ENCODE measurements around the gene MYO16. TPM values are rescaled to one million over a fixed set of nuclear protein-coding genes. Genes with fewer than 3 reads are reported as not detected.
"Not testable (repeated sequence)": the region's sequence is repeated elsewhere in the genome, so short reads cannot be mapped to it uniquely, and the experiment has no call there.

MYO16 gene
- polyA plus RNA-seq, 1 donor from 2014 or later, result 2.5 TPM

- Histone ChIP-seq H3K27me3 (ENCODE audit: insufficient read depth, low read depth, low read length) (no peaks in the 10 kb centered on the region), H3K9ac (ENCODE audit: low read length) (no peak overlapping the region), H3K4me3 (ENCODE audit: low read length) (no peak overlapping the region), H3F3A (ENCODE audit: insufficient read depth, low read length, poor library complexity, severe bottlenecking) (no peaks in the 10 kb centered on the region), H2AFZ (ENCODE audit: low read depth, low read length) (no peak overlapping the region), H3K79me2 (replicated peaks; ENCODE audit: insufficient read depth, low read length) (no peaks in the 10 kb centered on the region), H4K20me1 (ENCODE audit: insufficient read depth) (no peaks in the 10 kb centered on the region), H3K36me3 (ENCODE audit: insufficient read depth, low read length) (no peaks in the 10 kb centered on the region), H3K9me2 (ENCODE audit: insufficient read depth, low read length) (no peaks in the 10 kb centered on the region), H3K27ac (ENCODE audit: low read length) (no peak overlapping the region), H3K9me3 (ENCODE audit: low read length) (no peaks in the 10 kb centered on the region), H3K4me2 (ENCODE audit: low read length) (no peak overlapping the region)
- TF ChIP-seq MXI1 (conservative IDR thresholded peaks at IDR 0.05; ENCODE audit: poor library complexity, severe bottlenecking) (no peak), CTCF (IDR thresholded peaks at IDR 0.05; ENCODE audit: poor library complexity, severe bottlenecking) (no peak), TAF1 (IDR thresholded peaks at IDR 0.05; ENCODE audit: low read depth) (no peak), EZH2 (IDR thresholded peaks at IDR 0.05; ENCODE audit: borderline replicate concordance, insufficient read depth, low read length, poor library complexity, severe bottlenecking) (no peak), RAD21 (conservative IDR thresholded peaks at IDR 0.05) (no peak), POLR2AphosphoS5 (IDR thresholded peaks at IDR 0.05) (no peak), EP300 (conservative IDR thresholded peaks at IDR 0.05; ENCODE audit: poor library complexity, severe bottlenecking) (no peak), REST (IDR thresholded peaks at IDR 0.05; ENCODE audit: borderline replicate concordance) (no peak), SMC3 (conservative IDR thresholded peaks at IDR 0.05; ENCODE audit: poor library complexity) (no peak)
Measured at GRCh38 chr13:108911807-108912206, 282.4 kb downstream of the MYO16 start.

- H3K4me3 ChIP-seq (ENCODE audit: low read length); H3K36me3 ChIP-seq (ENCODE audit: insufficient read depth, low read length); H3F3A ChIP-seq (ENCODE audit: insufficient read depth, low read length, poor library complexity, severe bottlenecking); H3K27me3 ChIP-seq (ENCODE audit: insufficient read depth, low read depth, low read length); H3K4me2 ChIP-seq (ENCODE audit: low read length); H4K20me1 ChIP-seq (ENCODE audit: insufficient read depth); H2AFZ ChIP-seq (ENCODE audit: low read depth, low read length); H3K79me2 ChIP-seq (replicated peaks; ENCODE audit: insufficient read depth, low read length); H3K27ac ChIP-seq (ENCODE audit: low read length); H3K9ac ChIP-seq (ENCODE audit: low read length); H3K9me2 ChIP-seq (ENCODE audit: insufficient read depth, low read length); H3K9me3 ChIP-seq (ENCODE audit: low read length): not testable (repeated sequence)
Measured at GRCh38 chr13:108913731-108914130, 284.3 kb downstream of the MYO16 start.

- Histone ChIP-seq H3K27ac (ENCODE audit: low read length) (no peak overlapping the region), H2AFZ (ENCODE audit: low read depth, low read length) (no peak overlapping the region), H4K20me1 (ENCODE audit: insufficient read depth) (no peaks in the 10 kb centered on the region), H3K27me3 (ENCODE audit: insufficient read depth, low read depth, low read length) (no peaks in the 10 kb centered on the region), H3K9me3 (ENCODE audit: low read length) (no peaks in the 10 kb centered on the region), H3K36me3 (ENCODE audit: insufficient read depth, low read length) (no peaks in the 10 kb centered on the region), H3F3A (ENCODE audit: insufficient read depth, low read length, poor library complexity, severe bottlenecking) (no peaks in the 10 kb centered on the region), H3K4me3 (ENCODE audit: low read length) (no peak overlapping the region), H3K9ac (ENCODE audit: low read length) (no peak overlapping the region), H3K4me2 (ENCODE audit: low read length) (no peak overlapping the region), H3K9me2 (ENCODE audit: insufficient read depth, low read length) (no peaks in the 10 kb centered on the region), H3K79me2 (replicated peaks; ENCODE audit: insufficient read depth, low read length) (no peaks in the 10 kb centered on the region)
- peak; percentile 75 for TF ChIP-seq CTCF (IDR thresholded peaks at IDR 0.05; ENCODE audit: poor library complexity, severe bottlenecking)
- no peak for TF ChIP-seq REST (IDR thresholded peaks at IDR 0.05; ENCODE audit: borderline replicate concordance)
- TF ChIP-seq RAD21 (conservative IDR thresholded peaks at IDR 0.05), result peak; percentile 74
- peak; percentile 80 for TF ChIP-seq SMC3 (conservative IDR thresholded peaks at IDR 0.05; ENCODE audit: poor library complexity)
Measured at GRCh38 chr13:108915095-108915633, 285.8 kb downstream of the MYO16 start.

Data from neural cell (in vitro differentiated cells).